Left lung (tissue), 10 donors: ENCODE measurements around the gene PGAP2. TPM values are rescaled to one million over a fixed set of nuclear protein-coding genes. Genes with fewer than 3 reads are reported as not detected.
A peak's percentile ranks its signal among the peaks of the same experiment; 100 is the strongest.
"Not testable (repeated sequence)": the region's sequence is repeated elsewhere in the genome, so short reads cannot be mapped to it uniquely, and the experiment has no call there.

Source experiments
- ATAC-seq: fragments of 200-7000 bp; cut with Tn5 transposase; one replicate; pipeline ENCODE4 v1.9.1; 2020; ENCODE audit warnings: moderate library complexity
- DNase-seq, 4 donors: peaks; one replicate each; pipeline ENCODE4 v3.0.0-alpha.2; 2013 to 2020
- H3K27ac ChIP-seq, 2 donors: fragments of 200-600 bp; sonication (generic) in 1 of 2; one replicate each; pipeline versions ENCODE4 v1.5.0 to v1.8.0; 2020 to 2021
- H3K27me3 ChIP-seq, 2 donors: fragments of 200-600 bp; sonication (generic) in 1 of 2; one replicate each; pipeline versions ENCODE4 v1.5.0 to v1.8.0; 2020 to 2021
- H3K36me3 ChIP-seq, 2 donors: fragments of 200-600 bp; sonication (generic) in 1 of 2; one replicate each; pipeline versions ENCODE4 v1.5.0 to v1.8.0; 2020 to 2021
- H3K4me1 ChIP-seq, 2 donors: fragments of 200-600 bp; one replicate each; pipeline ENCODE4 v1.8.0; 2021
- H3K4me3 ChIP-seq, 2 donors: fragments of 200-600 bp; sonication (generic) in 1 of 2; one replicate each; pipeline versions ENCODE4 v1.5.0 to v1.8.0; 2020 to 2021; ENCODE audit warnings: mild to moderate bottlenecking in 1 of 2
- H3K9me3 ChIP-seq, 2 donors: fragments of 200-600 bp; sonication (generic) in 1 of 2; one replicate each; pipeline versions ENCODE4 v1.5.0 to v1.8.0; 2020 to 2021
- intact Hi-C, 2 donors: fragments of 100-400 bp; cut with DNase I; formaldehyde crosslinking; loops; one replicate each; pipeline versions ENCODE4 v1.11.2 to v1.14.2; 2022
- polyA plus RNA-seq, 6 donors: library from polyadenylated mRNA; unstranded; fragments of 120-200 nt; gene quantifications; one replicate each; pipeline ENCODE4 v1.2.1, GENCODE V29; 2013; ENCODE audit not compliant: insufficient read length in 6 of 6
- total RNA-seq, 2 donors: library from RNA; stranded (reverse); fragmentation: NEBNext Ultra II Directional; extraction: Animal tissue kit (Norgen Biotek cat#: 25700); gene quantifications; one replicate each; pipeline ENCODE4 v1.2.1, GENCODE V29; 2021
- TF ChIP-seq, protein P1 (sequence below), 2 donors: fragments of 200-600 bp; sonication (generic) in 1 of 2; IDR thresholded peaks; one replicate each; pipeline versions ENCODE4 v1.5.0 to v1.8.0; 2021; ENCODE audit warnings: antibody characterized with exemption in 2 of 2
- donor health status: DM: no; HTN: yes; CAD: no.
- donor health status: DM: no; HTN: no; CAD: no.

PGAP2 gene
- total and polyA plus RNA-seq, 8 donors = 19.5 to 60.2 (median 52.4) TPM

DNA sequence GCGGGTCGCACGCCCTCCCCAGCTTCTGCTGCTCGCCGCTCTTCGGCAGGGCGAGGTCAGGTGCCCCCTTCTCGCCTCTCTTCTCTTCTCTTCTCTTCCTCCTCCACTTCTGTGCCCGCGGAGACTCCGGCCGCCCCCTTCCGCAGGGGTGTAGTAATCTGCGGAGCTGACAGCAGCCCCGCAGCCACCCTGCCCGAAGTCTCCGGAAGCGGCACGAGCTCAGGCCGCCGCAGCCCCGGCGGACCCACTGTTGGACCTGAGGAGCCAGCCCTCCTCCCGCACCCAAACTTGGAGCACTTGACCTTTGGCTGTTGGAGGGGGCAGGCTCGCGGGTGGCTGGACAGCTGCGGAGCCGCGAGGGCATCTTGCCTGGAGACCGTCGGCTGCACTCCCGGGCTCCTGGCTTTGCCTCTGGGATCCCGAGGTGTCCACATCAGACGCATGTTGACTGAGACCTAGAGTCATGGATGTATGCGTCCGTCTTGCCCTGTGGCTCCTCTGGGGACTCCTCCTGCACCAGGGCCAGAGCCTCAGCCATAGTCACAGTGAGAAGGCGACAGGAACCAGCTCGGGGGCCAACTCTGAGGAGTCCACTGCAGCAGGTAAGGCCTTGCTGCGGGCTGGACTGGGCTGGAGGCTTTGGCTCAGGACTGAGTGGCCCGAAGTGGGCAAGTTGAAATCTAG, 47.6 kb downstream of the PGAP2 start:
- Histone ChIP-seq H3K27ac (peak overlapping the region; percentile 98), H3K9me3 (no peaks in the 10 kb centered on the region), H3K4me1 (peaks cover 43 to 64% of the 10 kb centered on the region in 2 donors), H3K4me3 (peak overlapping the region; percentile 80 to 92), H3K27me3 (no peaks in the 10 kb centered on the region), H3K36me3 (no peaks in the 10 kb centered on the region)
- peak in 3 of 4 donors; percentile 39 to 93 (median 59) for DNase-seq
- TF ChIP-seq, protein P1, sequence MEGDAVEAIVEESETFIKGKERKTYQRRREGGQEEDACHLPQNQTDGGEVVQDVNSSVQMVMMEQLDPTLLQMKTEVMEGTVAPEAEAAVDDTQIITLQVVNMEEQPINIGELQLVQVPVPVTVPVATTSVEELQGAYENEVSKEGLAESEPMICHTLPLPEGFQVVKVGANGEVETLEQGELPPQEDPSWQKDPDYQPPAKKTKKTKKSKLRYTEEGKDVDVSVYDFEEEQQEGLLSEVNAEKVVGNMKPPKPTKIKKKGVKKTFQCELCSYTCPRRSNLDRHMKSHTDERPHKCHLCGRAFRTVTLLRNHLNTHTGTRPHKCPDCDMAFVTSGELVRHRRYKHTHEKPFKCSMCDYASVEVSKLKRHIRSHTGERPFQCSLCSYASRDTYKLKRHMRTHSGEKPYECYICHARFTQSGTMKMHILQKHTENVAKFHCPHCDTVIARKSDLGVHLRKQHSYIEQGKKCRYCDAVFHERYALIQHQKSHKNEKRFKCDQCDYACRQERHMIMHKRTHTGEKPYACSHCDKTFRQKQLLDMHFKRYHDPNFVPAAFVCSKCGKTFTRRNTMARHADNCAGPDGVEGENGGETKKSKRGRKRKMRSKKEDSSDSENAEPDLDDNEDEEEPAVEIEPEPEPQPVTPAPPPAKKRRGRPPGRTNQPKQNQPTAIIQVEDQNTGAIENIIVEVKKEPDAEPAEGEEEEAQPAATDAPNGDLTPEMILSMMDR (IDR thresholded peaks at IDR 0.05) = no peak
- intact Hi-C loops = no loop called here
- peak; percentile 7 for ATAC-seq

DNA sequence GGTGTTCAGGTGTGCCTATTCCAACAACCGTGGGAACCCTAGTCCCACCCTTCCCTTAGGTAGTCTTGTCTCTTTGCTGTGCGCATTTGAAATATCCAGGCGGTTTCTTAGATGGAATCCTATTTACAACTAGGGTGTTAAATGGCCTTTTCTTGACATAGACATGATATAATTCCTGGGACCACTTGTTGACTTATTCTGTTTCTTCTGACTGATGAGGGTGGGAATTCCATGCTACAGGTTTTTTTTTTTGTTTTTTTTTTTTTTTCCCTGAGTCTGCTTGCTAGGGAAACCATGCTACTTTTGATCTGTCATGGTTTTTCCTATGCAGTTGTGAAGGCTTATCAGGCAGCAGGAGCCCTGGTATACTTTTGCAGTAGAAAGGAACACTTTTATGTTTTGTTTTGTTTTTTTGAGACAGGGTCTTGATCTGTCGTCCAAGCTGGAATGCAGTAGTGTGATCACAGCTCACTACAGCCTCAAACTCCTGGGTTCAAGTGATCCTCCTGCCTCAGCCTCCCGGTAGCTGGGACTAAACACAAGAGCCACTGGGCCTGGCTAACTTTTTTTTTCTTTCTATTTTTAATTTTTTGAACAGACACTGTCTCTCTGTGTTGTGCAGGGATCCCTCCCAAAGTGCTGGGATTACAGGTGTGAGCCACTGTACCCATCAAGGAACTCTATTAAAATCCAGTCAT, 48.6 kb downstream of the PGAP2 start:
- no peak for DNase-seq
- Histone ChIP-seq H3K36me3 (no peaks in the 10 kb centered on the region), H3K4me3 (peak overlapping the region; percentile 80 to 92), H3K9me3 (no peaks in the 10 kb centered on the region), H3K27ac (peak overlapping the region in 1 of 2 donors; percentile 98), H3K4me1 (peaks cover 43 to 74% of the 10 kb centered on the region in 2 donors), H3K27me3 (no peaks in the 10 kb centered on the region)
- TF ChIP-seq, protein P1 (IDR thresholded peaks at IDR 0.05) = no peak
- intact Hi-C loops = no loop called here
- ATAC-seq = no peak

DNA sequence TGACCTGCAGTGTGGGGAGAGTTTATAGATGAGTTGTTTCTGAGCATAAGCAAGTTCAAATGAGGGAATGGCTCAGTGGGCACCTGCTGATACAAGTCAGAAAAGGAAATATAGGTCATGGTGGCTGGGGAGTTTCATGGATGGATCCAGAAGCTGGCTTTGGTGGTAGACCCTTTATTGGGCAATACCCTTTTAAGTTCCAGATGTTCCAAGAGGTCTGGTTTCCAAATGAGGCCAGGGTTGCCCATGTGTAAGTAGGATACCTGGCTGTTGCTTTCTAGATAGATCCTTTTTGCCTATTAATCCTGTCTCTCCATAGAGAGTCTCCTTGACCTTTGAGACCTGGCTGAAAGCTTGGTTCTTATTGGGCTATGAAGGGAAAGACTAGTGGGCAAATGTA, 49.3 kb downstream of the PGAP2 start:
- H3K27me3 ChIP-seq = no peaks in the 10 kb centered on the region
- DNase-seq (no peak), ATAC-seq (no peak)
- H3K27ac ChIP-seq = no peak overlapping the region
- peak overlapping the region; percentile 1 to 92 for H3K4me3 ChIP-seq
- TF ChIP-seq, protein P1 (IDR thresholded peaks at IDR 0.05) = no peak
- intact Hi-C loops = no loop called here
- H3K4me1 ChIP-seq = peaks cover 43 to 75% of the 10 kb centered on the region in 2 donors
- H3K36me3 ChIP-seq = no peaks in the 10 kb centered on the region
- H3K9me3 ChIP-seq = no peaks in the 10 kb centered on the region

DNA sequence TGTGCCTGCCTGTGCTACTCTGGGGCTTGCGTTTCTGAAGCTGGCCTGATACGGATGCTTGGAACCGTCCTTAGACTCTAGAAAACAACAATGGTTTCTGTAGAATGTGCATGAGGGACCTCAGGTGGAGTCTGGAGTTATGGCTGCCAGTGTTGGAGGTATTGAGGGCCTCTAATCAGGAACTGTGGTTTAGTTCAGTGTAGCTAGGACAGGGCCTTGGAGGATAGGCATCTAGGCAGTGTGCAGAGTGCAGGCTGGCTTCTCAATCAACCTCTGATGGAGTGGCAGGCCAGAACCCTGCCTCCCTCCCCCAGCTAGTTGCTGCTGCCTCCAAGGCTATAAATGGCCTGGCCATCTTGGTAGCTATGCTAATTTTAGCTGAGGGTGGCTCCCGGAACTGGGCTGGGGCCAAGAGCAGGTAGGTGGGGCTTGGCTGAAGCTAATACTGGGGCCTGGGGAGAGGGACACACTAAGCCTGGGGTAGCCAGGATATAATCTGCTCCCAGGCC, 51.1 kb downstream of the PGAP2 start:
- no peaks in the 10 kb centered on the region for H3K27me3 ChIP-seq
- H3K27ac ChIP-seq = peak overlapping the region; percentile 21 to 28
- H3K36me3 ChIP-seq = no peaks in the 10 kb centered on the region
- DNase-seq (no peak), ATAC-seq (no peak)
- no peaks in the 10 kb centered on the region for H3K9me3 ChIP-seq
- no peak overlapping the region for H3K4me3 ChIP-seq
- intact Hi-C loops = no loop called here
- peaks cover 35 to 72% of the 10 kb centered on the region in 2 donors for H3K4me1 ChIP-seq
- TF ChIP-seq, protein P1 (IDR thresholded peaks at IDR 0.05) = no peak

DNA sequence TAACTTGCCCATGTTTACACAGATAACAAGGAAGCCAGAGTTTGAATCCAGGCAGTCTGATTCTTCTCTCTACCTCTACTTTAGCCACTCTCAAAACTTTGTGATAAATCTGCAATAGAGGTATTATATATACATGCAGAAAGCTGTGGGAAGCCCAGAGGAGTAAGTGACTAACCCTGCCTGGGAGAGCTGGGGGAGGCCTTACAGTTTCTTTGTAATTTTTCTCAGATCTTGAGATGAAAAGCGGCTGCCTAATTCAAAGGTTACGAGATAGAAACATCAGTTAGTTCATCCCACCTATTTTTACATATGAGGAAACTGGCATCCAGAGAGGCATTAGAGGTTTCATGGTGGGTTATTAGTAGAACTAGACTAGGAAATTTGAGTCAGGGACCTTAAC, 52.0 kb downstream of the PGAP2 start:
- Histone ChIP-seq H3K27me3 (no peaks in the 10 kb centered on the region), H3K36me3 (no peaks in the 10 kb centered on the region), H3K4me1 (peaks cover 32 to 77% of the 10 kb centered on the region in 2 donors), H3K4me3 (no peak overlapping the region), H3K27ac (peak overlapping the region in 1 of 2 donors; percentile 11), H3K9me3 (no peaks in the 10 kb centered on the region)
- ATAC-seq (no peak), DNase-seq (no peak)
- intact Hi-C loops = no loop called here
- TF ChIP-seq, protein P1 (IDR thresholded peaks at IDR 0.05) = no peak

DNA sequence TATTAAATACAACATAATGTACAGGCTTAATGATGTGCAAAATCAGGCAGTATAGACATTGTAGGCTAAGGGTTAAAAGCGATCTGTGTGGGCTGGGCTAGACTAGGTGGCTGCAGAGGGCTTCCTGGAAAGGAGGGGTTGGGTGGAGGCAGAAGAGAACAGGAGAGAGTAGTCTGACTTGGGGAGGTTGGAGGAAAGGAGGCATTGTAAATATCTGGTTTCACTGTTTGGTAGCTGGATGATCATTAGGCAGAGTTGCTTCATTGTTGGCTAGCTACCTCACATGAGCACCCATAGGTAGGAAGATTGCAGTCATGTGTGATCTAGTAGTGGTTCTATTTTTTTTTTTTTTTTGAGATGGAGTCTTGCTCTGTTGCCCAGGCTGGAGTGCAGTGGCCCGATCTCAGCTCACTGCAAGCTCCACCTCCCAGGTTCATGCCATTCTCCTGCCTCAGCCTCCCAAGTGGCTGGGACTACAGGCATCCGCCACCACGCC, 52.6 kb downstream of the PGAP2 start:
- peak overlapping the region in 1 of 2 donors; percentile 11 for H3K27ac ChIP-seq
- H3K9me3 ChIP-seq, H3K27me3 ChIP-seq, H3K4me3 ChIP-seq, DNase-seq, H3K36me3 ChIP-seq, intact Hi-C loops: not testable (repeated sequence)
- peak; percentile 9 for ATAC-seq
- H3K4me1 ChIP-seq = peaks cover 37 to 83% of the 10 kb centered on the region in 2 donors
